Stimulated activated CD8-positive, alpha-beta memory T cell treated with anti-CD3 and anti-CD28 coated beads, Interleukin-7, amount 100 ng/mL, for 4 hours (primary cell): Measurements from ENCODE around the gene CRTC1.
"Not testable (repeated sequence)": the region's sequence is repeated elsewhere in the genome, so short reads cannot be mapped to it uniquely, and the experiment has no call there.

Experiments
- DNase-seq, 2 donors: peaks; one replicate each; pipeline ENCODE4 v3.0.0-alpha.2; 2020; ENCODE audit warnings: low read depth in 2 of 2

Gene CRTC1

DNA sequence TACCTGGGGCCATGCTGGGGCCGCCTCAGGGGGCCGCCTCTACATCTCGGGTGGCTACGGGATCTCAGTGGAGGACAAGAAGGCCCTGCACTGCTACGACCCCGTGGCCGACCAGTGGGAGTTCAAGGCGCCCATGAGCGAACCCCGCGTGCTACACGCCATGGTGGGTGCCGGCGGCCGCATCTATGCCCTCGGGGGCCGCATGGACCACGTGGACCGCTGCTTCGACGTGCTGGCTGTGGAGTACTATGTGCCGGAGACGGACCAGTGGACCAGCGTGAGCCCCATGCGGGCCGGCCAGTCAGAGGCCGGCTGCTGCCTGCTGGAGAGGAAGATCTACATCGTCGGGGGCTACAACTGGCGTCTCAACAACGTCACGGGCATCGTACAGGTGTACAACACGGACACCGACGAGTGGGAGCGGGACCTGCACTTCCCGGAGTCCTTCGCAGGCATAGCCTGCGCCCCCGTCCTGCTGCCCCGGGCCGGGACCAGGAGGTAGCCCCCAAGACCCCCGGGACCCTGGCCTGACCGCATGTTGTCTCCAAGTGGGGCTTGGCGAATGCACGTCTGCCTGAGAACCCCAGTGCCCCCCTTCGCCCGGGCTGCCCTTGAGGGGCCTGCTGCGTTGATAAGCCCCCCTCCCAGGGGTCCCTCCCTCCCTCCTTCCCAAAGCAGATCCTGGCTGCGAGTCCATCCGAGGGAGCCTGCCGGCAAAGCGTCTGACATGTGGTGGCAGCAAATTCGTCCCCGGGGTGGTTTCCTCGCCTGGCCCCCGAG lies 14.5 kb upstream of the CRTC1 start:
- no peak for DNase-seq

DNA sequence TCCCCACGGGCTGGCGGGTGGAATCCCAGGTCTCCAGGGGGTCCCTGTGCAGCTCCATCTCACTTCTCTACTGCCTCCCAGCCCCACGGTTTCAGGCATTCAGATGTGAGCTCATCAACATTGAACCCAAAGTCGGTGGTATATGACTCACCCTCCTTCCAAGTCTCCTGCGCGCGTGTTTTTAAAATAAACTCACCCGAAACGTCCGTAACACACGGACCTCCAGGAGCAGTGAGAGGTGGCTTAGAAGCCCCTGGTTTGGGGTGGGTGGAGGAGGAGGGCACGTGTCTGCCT lies 14.0 kb upstream of the CRTC1 start:
- DNase-seq, result no peak

DNA sequence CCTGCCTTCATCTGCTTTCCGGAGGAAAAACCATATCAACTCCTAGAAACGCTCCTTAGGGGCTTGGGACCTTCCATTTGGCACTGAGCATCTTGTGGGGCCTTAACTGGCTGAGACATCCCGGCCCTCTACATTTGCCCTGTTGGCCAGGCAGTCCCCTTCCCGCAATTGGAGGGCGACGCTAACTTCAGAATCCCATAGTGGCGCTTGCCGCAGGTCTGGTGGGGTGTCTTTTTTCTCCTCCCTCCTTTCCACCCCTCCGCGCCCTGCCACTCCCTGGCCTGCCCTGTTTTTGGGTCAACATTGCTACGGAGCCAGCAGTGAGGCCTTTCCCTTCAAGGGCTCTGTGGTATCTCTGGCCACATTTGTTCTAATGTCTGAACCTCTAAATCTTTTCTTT lies 13.6 kb upstream of the CRTC1 start:
- no peak for DNase-seq

DNA sequence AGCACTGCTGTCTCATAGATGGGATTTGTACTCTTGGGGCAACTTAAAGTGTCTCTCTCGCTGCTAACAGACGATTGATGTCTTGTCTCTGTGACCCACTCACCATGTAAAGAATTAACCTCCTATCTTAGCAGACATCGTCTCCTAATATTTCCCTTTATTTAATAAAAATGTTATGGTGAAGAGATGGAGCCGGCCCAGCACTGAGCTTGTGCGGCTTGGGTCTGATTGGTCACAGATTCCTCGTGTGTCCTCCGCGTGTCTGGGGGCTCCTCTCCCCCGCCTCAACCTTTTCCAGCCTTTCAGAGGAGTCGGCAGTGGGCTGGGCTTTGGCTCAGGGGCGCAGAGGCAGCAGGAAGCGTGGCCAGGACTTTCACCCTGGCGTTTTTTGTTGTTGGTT lies 13.2 kb upstream of the CRTC1 start:
- no peak for DNase-seq

DNA sequence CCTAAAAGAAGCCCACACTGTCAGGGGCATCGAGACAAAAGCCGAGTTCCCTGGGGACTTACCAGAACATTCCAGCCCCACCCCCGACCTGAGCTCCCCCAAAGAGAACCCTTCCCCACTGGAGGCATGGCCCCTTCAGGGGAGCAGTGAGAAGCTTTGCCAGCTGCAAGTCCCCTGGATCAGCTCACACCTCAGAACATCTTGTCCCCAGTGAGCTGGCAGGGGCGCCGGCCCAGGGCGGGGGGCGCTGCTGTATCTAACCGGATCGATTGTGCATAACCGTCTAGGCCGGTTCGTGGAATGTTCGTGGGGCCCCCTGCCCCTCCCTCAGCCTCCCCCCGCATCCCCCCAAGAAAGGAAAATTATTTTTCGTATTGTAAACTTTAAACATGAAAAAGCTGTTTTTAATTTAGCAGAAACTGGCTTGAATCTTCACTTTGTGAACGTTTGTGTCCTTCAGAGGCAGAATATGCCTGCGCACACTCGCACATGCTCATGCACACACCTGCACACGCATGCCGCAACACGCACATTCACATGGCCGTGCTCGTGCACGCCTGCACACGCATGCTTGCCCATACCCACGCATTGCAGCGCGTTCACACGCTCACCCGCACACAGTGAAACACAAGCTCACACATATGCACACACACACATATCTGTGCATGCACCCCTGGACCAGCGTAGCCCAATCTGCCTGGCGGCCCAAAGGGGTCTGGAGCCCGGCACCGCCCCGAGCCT lies 12.0 kb upstream of the CRTC1 start:
- no peak for DNase-seq

DNA sequence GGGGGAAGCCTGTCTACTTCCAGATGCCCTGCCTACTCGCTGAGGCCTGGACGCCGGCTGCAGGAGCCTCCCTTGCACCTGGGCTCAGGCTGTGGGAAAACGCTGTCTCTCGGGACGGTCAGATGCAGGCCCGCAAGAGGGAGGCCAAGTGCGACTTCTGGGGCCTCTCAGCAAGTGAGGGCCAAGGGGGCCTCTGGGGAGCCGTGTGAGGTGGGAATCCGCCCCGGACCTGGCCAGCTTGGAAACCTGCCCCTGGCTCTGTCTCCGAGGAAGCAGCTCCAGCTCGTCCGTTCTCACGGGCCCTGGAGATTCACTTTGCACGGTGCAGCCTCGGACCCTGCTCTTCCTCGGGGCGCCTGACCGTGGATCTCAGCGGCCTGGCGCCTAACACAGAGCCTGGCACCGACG lies 11.4 kb upstream of the CRTC1 start:
- DNase-seq, result no peak

DNA sequence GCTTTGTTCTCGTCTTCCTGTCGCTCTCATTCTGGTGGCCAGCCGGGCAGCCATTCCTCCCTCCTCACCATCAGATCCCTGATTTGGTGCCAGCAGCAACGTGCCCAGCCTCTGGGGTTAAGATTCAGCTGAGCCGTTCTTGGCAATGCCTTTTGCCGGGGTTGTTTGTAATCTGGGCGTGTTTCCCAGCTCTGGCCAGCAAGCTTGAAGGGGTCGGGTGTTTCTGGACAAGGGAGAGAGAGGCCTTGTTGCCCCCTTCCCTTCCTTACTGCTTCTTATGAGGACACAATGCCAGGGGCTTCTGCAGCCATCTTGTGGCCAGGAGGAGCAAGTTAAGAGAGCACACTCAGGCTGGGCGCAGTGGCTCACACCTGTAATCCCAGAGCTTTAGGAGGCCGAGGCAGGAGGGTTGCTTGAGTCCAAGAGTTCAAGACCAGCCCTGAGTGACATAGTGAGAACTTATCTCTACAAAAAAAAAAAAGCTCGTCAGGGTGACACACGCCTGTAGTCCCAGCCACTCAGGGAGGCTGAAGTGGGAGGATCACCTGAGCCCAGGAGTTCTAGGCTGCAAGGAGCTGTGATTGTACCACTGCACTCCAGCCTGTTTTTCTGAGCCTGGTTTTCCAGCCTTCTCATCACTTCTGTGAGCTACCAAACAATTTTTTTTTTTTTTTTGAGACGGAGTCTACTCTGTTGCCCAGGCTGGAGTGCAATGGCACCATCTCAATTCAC lies 10.7 kb upstream of the CRTC1 start:
- DNase-seq, result no peak

DNA sequence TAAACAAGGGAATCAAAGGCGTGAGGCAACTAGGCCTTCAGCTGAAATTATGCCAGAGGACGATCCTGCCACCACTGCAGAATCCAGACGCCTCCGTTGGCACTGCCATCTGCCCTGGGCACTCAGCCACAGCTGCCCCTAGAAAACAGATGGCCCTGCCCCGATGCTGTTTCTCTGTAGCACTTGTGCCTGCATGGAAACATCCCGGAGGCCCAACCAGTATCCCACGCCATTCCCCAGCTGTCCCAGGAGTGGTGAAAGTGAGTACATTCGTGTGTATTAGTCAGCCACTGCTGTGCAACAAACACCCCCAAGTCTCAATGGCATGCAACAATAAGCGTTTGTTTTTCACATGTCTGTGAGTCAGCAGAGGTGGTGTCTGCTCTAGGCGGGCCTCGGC lies 8.9 kb upstream of the CRTC1 start:
- no peak for DNase-seq

DNA sequence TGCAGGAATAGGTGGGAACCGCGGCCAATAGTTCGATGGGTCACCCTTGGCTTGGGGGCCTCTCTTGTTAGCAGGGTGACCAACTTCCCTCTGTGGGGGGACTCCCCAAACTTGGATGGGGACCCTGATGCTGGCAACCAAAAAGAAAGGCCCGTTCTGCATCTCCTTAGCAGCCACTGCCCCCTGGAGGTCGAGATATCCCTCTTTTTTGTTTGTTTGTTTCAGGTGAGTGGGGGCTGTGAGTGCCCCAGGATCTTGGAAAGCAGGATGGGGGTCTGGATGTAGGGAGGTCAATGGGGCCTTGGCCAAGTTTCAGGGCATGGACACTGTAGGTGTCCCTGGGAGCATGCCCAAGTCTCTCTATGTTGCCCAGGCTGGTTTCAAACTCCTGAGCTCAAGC lies 7.7 kb upstream of the CRTC1 start:
- no peak for DNase-seq

DNA sequence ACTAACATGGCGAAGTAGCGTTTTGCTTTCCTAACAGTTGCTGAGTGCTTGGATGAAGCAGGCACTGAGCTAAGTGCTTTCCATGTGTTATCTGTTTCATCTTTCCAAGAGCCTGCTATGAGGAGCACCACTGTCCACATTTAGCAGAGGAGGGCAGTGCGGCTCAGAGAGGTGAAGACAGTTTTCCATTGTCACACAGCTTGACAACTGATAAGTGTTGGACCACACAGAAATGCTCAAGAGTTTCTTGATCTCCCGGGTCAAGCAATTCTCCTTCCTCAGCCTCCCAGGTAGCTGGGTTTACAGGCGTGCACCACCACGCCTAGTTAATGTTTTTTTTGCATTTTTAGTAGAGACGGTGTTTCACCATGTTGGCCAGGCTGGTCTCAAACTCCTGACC lies 6.8 kb upstream of the CRTC1 start:
- DNase-seq, result no peak

DNA sequence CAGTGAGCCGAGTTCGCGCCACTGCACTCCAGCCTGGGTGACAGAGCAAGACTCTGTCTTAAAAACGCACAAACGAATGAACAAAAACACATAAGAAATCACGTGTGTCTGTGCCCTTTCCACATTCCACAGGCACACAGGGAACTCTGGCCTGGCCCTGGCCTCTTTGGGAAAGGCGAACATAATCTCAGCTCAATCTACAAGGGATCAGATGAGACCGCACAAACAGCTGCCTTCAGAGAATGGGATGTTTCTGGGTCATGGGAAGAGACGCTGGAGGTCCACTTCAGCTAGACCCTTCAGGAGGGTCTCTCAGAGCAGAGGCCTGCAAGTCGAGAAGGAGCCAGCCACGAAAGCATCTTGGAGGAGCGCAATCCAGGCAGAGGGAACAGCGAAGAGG lies 6.3 kb upstream of the CRTC1 start:
- DNase-seq, result no peak

DNA sequence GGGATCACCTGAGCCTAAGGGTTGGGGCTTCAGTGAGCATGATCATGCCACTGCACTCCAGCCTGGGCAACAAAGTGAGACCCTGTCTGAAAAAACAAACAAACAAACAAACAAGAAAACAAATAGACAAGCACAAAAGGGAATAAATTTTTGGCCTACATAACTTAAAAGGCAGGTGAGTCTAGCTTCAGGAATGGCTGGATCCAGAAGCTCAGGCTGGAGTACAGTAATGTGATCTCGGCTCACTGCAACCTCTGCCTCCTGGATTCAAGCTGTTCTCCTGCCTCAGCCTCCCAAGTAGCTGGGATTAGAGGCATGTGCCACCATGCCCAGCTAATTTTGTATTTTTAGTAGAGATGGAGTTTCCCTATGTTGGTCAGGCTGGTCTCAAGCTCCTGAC lies 3.3 kb upstream of the CRTC1 start:
- not testable (repeated sequence) for DNase-seq

DNA sequence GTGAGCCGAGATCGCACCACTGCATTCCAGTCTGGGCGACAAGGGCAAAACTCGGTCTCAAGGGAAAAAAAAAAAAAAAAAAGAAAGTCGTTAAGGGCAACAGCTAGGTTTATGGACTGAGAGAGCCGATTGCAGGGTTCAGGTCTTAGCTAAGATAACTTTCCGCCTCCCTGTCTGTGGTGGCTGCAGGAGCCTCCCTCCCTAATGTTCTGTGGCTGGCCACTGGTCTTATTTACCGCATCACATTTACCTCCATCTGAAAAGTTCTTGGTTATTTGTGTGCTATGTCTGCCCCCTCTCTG lies 722 bp upstream of the CRTC1 start:
- DNase-seq, result no peak

DNA sequence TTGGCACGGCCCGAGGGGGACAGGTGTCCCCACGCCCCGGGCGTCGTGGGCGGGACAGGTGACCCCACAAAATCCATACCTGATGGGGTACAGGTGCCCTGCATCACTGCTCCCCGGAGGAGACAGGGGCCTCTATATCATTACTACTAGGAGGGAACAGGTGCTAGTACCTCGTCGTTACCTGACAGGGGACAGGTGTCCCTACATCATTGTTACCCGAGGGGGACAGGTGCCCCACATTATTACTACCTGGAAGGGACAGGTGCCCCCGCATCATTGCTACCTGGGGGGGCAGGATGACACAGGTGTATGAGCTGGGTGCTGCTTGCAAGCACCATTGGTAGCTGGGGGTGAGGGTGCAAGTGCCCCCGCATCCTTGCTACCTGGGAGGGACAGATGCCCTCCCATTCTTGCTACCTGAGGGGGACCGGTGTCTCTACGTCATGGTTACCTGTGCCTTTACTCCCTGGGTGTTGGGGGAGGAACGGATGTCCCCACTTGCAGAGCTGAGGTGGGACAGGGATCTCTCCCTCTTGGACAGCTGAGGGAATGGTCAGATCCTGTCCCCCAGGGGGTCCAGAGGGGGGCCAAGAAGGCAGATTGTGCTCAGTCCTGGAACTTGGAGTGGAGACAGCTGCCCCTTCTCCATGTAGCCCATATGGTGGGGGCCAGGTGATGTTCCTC lies 620 bp downstream of the CRTC1 start:
- DNase-seq, result no peak

DNA sequence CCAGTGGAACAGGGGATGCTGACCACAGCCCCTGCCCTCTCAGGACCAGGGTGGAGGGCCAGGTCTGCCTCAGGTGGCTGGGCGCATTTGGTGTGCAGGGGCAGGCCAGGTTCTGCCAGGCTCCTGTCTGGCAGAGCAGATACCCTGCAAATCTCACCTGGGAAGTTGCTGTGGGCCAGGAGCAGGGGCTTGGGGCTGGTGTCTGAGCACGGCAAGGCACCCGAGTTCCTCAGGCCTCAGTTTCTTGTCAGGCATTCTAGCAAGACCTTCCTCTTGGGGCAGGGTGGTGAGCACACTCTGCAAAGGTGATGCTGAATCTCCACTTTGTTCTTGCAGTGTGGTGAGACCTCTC lies 1.1 kb downstream of the CRTC1 start:
- no peak for DNase-seq

DNA sequence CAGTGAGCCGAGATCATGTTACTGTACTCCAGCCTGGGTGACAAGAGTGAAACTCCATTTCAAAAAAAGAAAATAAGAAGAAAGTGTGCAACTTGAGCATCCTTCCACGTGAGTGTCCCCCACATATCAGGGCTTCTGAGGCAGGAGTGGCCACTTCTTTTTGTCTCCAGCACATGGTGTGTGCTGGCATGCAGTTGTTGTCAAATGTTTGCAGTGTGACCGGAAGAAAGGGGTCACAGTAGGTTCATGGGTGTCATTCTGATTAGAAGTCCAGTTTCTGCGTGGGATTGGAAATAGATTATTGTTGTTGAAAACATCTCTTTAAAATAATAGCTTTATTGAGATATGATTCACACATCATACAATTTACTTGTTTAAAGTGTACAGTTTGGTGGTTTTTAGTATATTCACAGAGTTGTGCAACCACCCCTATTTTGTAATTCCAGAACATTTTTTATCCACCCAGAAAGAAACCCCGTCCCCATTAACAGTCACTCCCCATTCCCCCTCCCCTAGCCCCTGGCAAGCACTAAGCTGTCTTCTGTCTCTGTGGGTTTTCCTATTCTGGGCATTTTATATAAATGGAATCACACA lies 2.2 kb downstream of the CRTC1 start:
- DNase-seq, result no peak

DNA sequence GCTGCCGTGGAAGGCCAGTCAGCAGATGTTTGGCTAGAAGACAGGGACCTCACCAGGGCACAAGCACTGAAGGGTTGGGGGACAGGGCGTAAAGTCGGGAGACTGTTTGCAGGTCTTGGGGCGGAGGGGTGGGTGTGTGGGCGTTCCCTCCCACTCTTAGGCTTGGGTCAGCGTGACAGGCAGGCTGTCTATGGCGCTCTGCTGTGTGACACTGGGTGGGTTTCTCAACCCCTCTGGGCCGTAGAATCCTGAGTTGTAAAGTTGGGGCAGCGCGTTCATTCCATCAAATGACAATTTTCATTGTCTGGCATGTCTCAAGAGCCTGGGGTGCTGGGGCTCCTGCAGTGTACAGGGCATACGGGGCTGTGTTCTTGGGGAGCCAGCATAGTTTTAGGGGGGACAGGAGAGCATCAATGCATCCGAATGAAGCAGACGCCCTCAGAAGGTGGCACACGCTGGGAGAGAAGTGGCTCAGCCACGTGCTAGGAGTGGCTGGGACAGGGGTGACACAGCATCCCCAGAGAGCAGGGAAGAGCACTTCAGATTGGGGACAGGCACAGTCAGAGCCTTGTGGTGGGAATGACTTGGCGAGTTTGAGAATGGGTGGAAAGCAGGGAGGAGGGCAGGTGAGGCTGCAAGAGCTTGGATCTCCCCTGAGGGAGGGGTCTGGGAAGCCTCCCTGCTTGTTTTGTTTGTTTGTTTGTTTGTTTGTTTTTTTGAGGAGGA lies 4.4 kb downstream of the CRTC1 start:
- no peak for DNase-seq

DNA sequence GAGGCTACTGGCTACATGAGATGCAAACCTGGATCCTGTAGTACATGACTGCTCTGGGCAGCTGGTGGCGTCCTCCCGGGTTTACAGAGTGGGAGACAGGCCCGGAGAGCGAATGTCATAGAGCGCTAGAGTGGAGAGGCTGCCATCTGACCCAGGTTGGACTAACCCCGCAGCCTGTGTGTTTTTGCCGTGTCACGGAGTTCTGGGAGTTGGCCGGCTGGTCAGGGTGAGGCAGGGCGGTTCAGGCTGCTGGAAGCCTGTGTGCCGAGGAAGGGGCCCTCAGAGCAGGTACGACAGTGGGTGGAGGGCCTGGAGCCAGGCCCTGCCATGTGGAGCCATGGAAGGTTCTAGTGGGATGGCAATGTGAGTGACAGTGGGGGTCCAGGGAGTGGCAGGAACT lies 12.5 kb downstream of the CRTC1 start:
- DNase-seq, result no peak

DNA sequence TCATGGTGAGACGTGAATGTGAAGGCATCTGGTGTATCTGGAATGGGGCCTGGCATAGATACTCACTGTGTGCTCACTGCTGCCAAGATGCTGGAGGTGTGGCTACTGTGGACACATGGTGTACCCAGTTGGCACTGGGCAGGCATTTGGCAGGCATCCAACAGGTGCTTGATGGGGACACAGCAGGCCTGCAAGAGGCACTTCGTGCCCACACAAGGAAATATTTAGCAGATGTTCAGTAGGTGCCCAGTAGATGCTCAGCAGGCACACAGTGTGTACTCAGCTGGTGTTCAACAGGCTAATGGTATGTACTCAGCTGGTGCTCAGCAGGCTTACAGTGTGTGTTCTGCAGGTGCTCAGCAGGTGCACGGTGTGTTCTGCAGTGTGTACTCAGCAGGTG lies 14.2 kb downstream of the CRTC1 start:
- no peak for DNase-seq

DNA sequence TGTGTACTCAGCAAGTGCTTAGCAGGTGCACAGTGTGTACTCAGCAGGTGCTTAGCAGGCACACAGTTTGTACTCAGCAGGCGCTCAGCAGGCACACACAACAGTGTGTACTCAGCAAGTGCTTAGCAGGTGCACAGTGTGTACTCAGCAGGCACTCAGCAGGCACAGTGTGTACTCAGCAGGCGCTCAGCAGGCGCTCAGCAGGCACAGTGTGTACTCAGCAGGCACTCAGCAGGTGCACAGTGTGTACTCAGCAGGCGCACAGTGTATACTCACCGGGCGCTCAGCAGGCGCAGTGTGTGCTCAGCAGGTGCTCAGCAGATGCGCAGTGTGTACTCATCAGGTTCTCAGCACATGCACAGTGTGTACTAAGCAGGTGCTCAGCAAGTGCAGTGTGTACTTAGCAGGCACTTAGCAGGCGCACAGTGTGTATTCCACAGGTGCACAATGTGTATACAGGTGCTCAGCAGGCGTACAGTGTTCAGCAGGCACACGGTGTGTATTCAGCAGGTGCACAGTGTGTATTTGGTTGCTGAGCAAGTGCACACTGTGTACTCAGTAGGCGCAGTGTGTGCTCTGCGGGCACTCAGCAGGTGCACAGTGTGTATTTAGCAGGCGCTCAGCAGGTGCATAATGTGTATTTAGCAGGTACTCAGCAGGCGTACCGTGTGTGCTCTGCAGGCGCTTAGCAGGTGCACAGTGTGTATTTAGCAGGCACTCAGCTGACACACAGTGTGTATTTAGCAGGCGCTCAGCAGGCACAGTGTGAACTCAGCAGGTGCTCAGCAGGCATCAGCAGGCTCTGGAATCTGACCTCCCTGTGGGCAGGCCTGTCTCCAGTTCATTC lies 15.1 kb downstream of the CRTC1 start:
- no peak for DNase-seq
